Muscle layer of duodenum (tissue), 2 donors: ENCODE measurements around the gene EBNA1BP2.
"Not testable (repeated sequence)": the region's sequence is repeated elsewhere in the genome, so short reads cannot be mapped to it uniquely, and the experiment has no call there.

Experiments
- H3K27ac ChIP-seq: one replicate; pipeline ENCODE4 v1.7.0; 2013; ENCODE audit warnings: mild to moderate bottlenecking, low read length
- H3K27me3 ChIP-seq: one replicate; pipeline ENCODE4 v1.7.0; 2013; ENCODE audit warnings: low read depth, mild to moderate bottlenecking, control low read depth, low read length
- H3K36me3 ChIP-seq, 2 donors: one replicate each; pipeline ENCODE4 v1.7.0; 2013; ENCODE audit warnings: low read length in 2 of 2, control low read depth in 1 of 2, mild to moderate bottlenecking in 1 of 2; ENCODE audit not compliant: insufficient read depth in 2 of 2, control insufficient read depth in 1 of 2
- H3K4me1 ChIP-seq, 2 donors: one replicate each; pipeline ENCODE4 v1.7.0; 2013; ENCODE audit warnings: low read length in 2 of 2, mild to moderate bottlenecking in 2 of 2, control low read depth in 1 of 2, moderate library complexity in 1 of 2; ENCODE audit not compliant: insufficient read depth in 2 of 2, control insufficient read depth in 1 of 2
- H3K4me3 ChIP-seq, 2 donors: one replicate each; pipeline ENCODE4 v1.7.0; 2013; ENCODE audit warnings: low read length in 2 of 2, low read depth in 1 of 2, mild to moderate bottlenecking in 1 of 2
- H3K9me3 ChIP-seq, 2 donors: one replicate each; pipeline ENCODE4 v1.7.0; 2013; ENCODE audit warnings: low read length in 2 of 2, control low read depth in 1 of 2, mild to moderate bottlenecking in 1 of 2; ENCODE audit not compliant: control insufficient read depth in 1 of 2
- donor health status: healthy.

Gene EBNA1BP2

GRCh38 chr1:43137445-43138052, 34.5 kb downstream of the EBNA1BP2 start:
- no peaks in the 10 kb centered on the region for H3K27me3 ChIP-seq
- no peaks in the 10 kb centered on the region for H3K36me3 ChIP-seq
- peaks cover 0 to 3% of the 10 kb centered on the region in 2 donors for H3K9me3 ChIP-seq
- H3K4me1 ChIP-seq = no peaks in the 10 kb centered on the region
- no peak overlapping the region for H3K4me3 ChIP-seq
- H3K27ac ChIP-seq = no peak overlapping the region

GRCh38 chr1:43135857-43136781, 36.0 kb downstream of the EBNA1BP2 start:
- Histone ChIP-seq H3K4me3 (no peak overlapping the region), H3K36me3 (no peaks in the 10 kb centered on the region), H3K27ac (no peak overlapping the region), H3K4me1 (no peaks in the 10 kb centered on the region), H3K27me3 (no peaks in the 10 kb centered on the region), H3K9me3 (peaks cover 0 to 3% of the 10 kb centered on the region in 2 donors)

GRCh38 chr1:43134640-43135039, 37.5 kb downstream of the EBNA1BP2 start:
- Histone ChIP-seq H3K9me3 (no peaks in the 10 kb centered on the region), H3K4me1 (no peaks in the 10 kb centered on the region), H3K27ac (no peak overlapping the region), H3K36me3 (no peaks in the 10 kb centered on the region), H3K27me3 (no peaks in the 10 kb centered on the region), H3K4me3 (no peak overlapping the region)

- Histone ChIP-seq H3K36me3 (no peaks in the 10 kb centered on the region), H3K27me3 (no peaks in the 10 kb centered on the region), H3K27ac (no peak overlapping the region), H3K4me1 (no peaks in the 10 kb centered on the region), H3K9me3 (no peaks in the 10 kb centered on the region), H3K4me3 (no peak overlapping the region)
Observed at GRCh38 chr1:43134068-43134467, 38.0 kb downstream of the EBNA1BP2 start.

- Histone ChIP-seq H3K4me3 (no peak overlapping the region), H3K27me3 (no peaks in the 10 kb centered on the region), H3K27ac (no peak overlapping the region), H3K36me3 (no peaks in the 10 kb centered on the region), H3K9me3 (no peaks in the 10 kb centered on the region), H3K4me1 (no peaks in the 10 kb centered on the region)
Observed at GRCh38 chr1:43129426-43129825, 42.7 kb downstream of the EBNA1BP2 start.

- H3K36me3 ChIP-seq = no peaks in the 10 kb centered on the region
- H3K27ac ChIP-seq = no peak overlapping the region
- no peak overlapping the region for H3K4me3 ChIP-seq
- no peaks in the 10 kb centered on the region for H3K27me3 ChIP-seq
- no peaks in the 10 kb centered on the region for H3K9me3 ChIP-seq
- no peaks in the 10 kb centered on the region for H3K4me1 ChIP-seq
Observed at GRCh38 chr1:43128816-43129215, 43.3 kb downstream of the EBNA1BP2 start.

- Histone ChIP-seq H3K9me3 (no peaks in the 10 kb centered on the region), H3K4me3 (no peak overlapping the region), H3K36me3 (no peaks in the 10 kb centered on the region), H3K27ac (no peak overlapping the region), H3K27me3 (no peaks in the 10 kb centered on the region), H3K4me1 (no peaks in the 10 kb centered on the region)
Observed at GRCh38 chr1:43123031-43123430, 49.1 kb downstream of the EBNA1BP2 start.

- no peak overlapping the region for H3K27ac ChIP-seq
- no peaks in the 10 kb centered on the region for H3K27me3 ChIP-seq
- no peaks in the 10 kb centered on the region for H3K9me3 ChIP-seq
- H3K4me3 ChIP-seq = no peak overlapping the region
- H3K4me1 ChIP-seq = no peaks in the 10 kb centered on the region
- no peaks in the 10 kb centered on the region for H3K36me3 ChIP-seq
Observed at GRCh38 chr1:43121256-43121900, 50.7 kb downstream of the EBNA1BP2 start.

GRCh38 chr1:43119928-43120586, 52.0 kb downstream of the EBNA1BP2 start:
- H3K4me3 ChIP-seq, H3K4me1 ChIP-seq, H3K27me3 ChIP-seq, H3K36me3 ChIP-seq, H3K27ac ChIP-seq, H3K9me3 ChIP-seq: not testable (repeated sequence)
